HEK293 (cell line): ENCODE results near the gene SLC8A1.

Experiments used
- CTCF ChIA-PET: fragments of 350-600 bp; formaldehyde crosslinking; extraction: SDS; loops from one replicate; lab custom pipeline; 2021; ENCODE audit warnings: antibody characterized with exemption; lab: Yijun Ruan, JAX
- POLR2A ChIA-PET: fragments of 300-600 bp; formaldehyde crosslinking; extraction: SDS; loops from one replicate; lab custom pipeline; 2020; ENCODE audit warnings: antibody characterized with exemption, inconsistent platforms; lab: Yijun Ruan, JAX
- H3K27ac ChIP-seq: fragments of 200-500 bp; sonication (Bioruptor generic); 2 replicates; pipeline ENCODE4 v1.5.1; 2014; ENCODE audit warnings: low read depth, low read length, control low read depth, inconsistent platforms; ENCODE audit errors: extremely low read depth
- H3K36me3 ChIP-seq, 2 experiments: fragments of 200-500 bp in 1 of 2; sonication (Bioruptor generic) in 1 of 2; 1 replicate in 1 of 2; 2 replicates in 1 of 2; pipeline ENCODE4 v1.5.1; 2014 to 2017; ENCODE audit warnings: inconsistent platforms in 2 of 2, low read length in 2 of 2; ENCODE audit not compliant: control insufficient read depth in 2 of 2, insufficient read depth in 1 of 2
- H3K4me1 ChIP-seq: fragments of 200-500 bp; sonication (Bioruptor generic); 2 replicates; pipeline ENCODE4 v1.5.1; 2014; ENCODE audit warnings: mild to moderate bottlenecking, low read length, inconsistent platforms; ENCODE audit not compliant: control insufficient read depth, insufficient read depth
- H3K4me3 ChIP-seq: 2 replicates; pipeline ENCODE4 v1.5.1; 2011; ENCODE audit warnings: low read depth, mild to moderate bottlenecking, control low read depth, low read length, moderate library complexity
- H3K9me3 ChIP-seq: fragments of 200-500 bp; sonication (Bioruptor generic); 2 replicates; pipeline ENCODE4 v1.5.1; 2014; ENCODE audit warnings: low read depth, low read length, inconsistent platforms; ENCODE audit not compliant: control insufficient read depth, insufficient read depth
- BCL6B ChIP-seq: fragments of 450-650 bp; formaldehyde crosslinking; IDR thresholded peaks from 2 replicates; pipeline ENCODE4 v1.5.1; 2017; ENCODE audit warnings: missing biosample characterization, missing genetic modification characterization
- IKZF3 ChIP-seq: fragments of 450-650 bp; IDR thresholded peaks from 2 replicates; pipeline ENCODE4 v1.5.0; 2018; ENCODE audit warnings: missing biosample characterization, mild to moderate bottlenecking, missing genetic modification characterization, moderate library complexity
- MYNN ChIP-seq: fragments of 450-650 bp; formaldehyde crosslinking; IDR thresholded peaks from 2 replicates; pipeline ENCODE4 v1.5.1; 2016; ENCODE audit warnings: missing biosample characterization, missing genetic modification characterization, borderline replicate concordance
- PRDM2 ChIP-seq: fragments of 450-650 bp; formaldehyde crosslinking; IDR thresholded peaks from 2 replicates; pipeline ENCODE4 v1.5.1; 2016; ENCODE audit warnings: missing biosample characterization, missing genetic modification characterization, borderline replicate concordance
- PRDM4 ChIP-seq: fragments of 450-650 bp; formaldehyde crosslinking; IDR thresholded peaks from 2 replicates; pipeline ENCODE4 v1.5.1; 2017; ENCODE audit warnings: missing biosample characterization, missing genetic modification characterization
- REST ChIP-seq: fragments of 450-650 bp; formaldehyde crosslinking; IDR thresholded peaks from 2 replicates; pipeline ENCODE4 v1.5.1; 2016; ENCODE audit warnings: missing biosample characterization, missing genetic modification characterization
- ZEB2 ChIP-seq: fragments of 450-650 bp; formaldehyde crosslinking; IDR thresholded peaks from 2 replicates; pipeline ENCODE4 v1.5.1; 2016; ENCODE audit warnings: missing biosample characterization, missing genetic modification characterization
- ZFP69B ChIP-seq: fragments of 450-650 bp; formaldehyde crosslinking; IDR thresholded peaks from 2 replicates; pipeline ENCODE4 v1.5.1; 2016; ENCODE audit warnings: missing biosample characterization, missing genetic modification characterization
- ZIC2 ChIP-seq: fragments of 450-650 bp; formaldehyde crosslinking; IDR thresholded peaks from 2 replicates; pipeline ENCODE4 v1.5.1; 2016; ENCODE audit warnings: missing biosample characterization, missing genetic modification characterization
- ZNF146 ChIP-seq: fragments of 450-650 bp; formaldehyde crosslinking; IDR thresholded peaks from 2 replicates; pipeline ENCODE4 v1.5.1; 2016; ENCODE audit warnings: missing biosample characterization, missing genetic modification characterization
- ZNF169 ChIP-seq: fragments of 450-650 bp; formaldehyde crosslinking; IDR thresholded peaks from 2 replicates; pipeline ENCODE4 v1.5.1; 2016; ENCODE audit warnings: missing biosample characterization, missing genetic modification characterization
- ZNF175 ChIP-seq: fragments of 450-650 bp; formaldehyde crosslinking; IDR thresholded peaks from 2 replicates; pipeline ENCODE4 v1.5.1; 2016; ENCODE audit warnings: missing biosample characterization, missing genetic modification characterization
- ZNF2 ChIP-seq: fragments of 450-650 bp; formaldehyde crosslinking; IDR thresholded peaks from 2 replicates; pipeline ENCODE4 v1.5.1; 2016; ENCODE audit warnings: missing biosample characterization, missing genetic modification characterization
- ZNF341 ChIP-seq: fragments of 450-650 bp; formaldehyde crosslinking; IDR thresholded peaks from 2 replicates; pipeline ENCODE4; 2016; ENCODE audit warnings: low read depth, missing biosample characterization, missing genetic modification characterization
- ZNF473 ChIP-seq: fragments of 450-650 bp; formaldehyde crosslinking; IDR thresholded peaks from 2 replicates; pipeline ENCODE4 v1.5.1; 2017; ENCODE audit warnings: missing biosample characterization, missing genetic modification characterization
- ZSCAN30 ChIP-seq: fragments of 450-650 bp; IDR thresholded peaks from 2 replicates; pipeline ENCODE4 v1.5.1; 2018; ENCODE audit warnings: missing biosample characterization, mild to moderate bottlenecking, missing genetic modification characterization, moderate library complexity

SLC8A1 gene

GRCh38 chr2:40353231-40353630 is 98.7 kb downstream of the SLC8A1 start:
- no peak for TF ChIP-seq ZNF175 (tag by site-specific recombination)
- no peak for TF ChIP-seq ZSCAN30
- TF ChIP-seq ZNF341 (tag by site-specific recombination), result no peak
- no peak for TF ChIP-seq ZNF473 (tag by site-specific recombination)
- TF ChIP-seq REST (tag by site-specific recombination), result no peak
- no peak for TF ChIP-seq BCL6B (tag by site-specific recombination)
- TF ChIP-seq ZEB2 (tag by site-specific recombination), result no peak
- no peak for TF ChIP-seq IKZF3 (tag by site-specific recombination)
- Histone ChIP-seq H3K9me3 (no peaks in the 10 kb centered on the region), H3K27ac (no peak overlapping the region), H3K4me1 (no peaks in the 10 kb centered on the region), H3K4me3 (no peak overlapping the region), H3K36me3 (no peaks in the 10 kb centered on the region)
- ChIA-PET POLR2A (no interaction called here), CTCF (no interaction called here)

GRCh38 chr2:40352703-40353099 is 99.2 kb downstream of the SLC8A1 start:
- no peaks in the 10 kb centered on the region for H3K36me3 ChIP-seq
- no peak for TF ChIP-seq MYNN (tag by site-specific recombination)
- TF ChIP-seq ZNF2 (tag by site-specific recombination), result no peak
- TF ChIP-seq ZFP69B (tag by site-specific recombination), result no peak
- TF ChIP-seq PRDM2 (tag by site-specific recombination), result no peak
- TF ChIP-seq ZIC2 (tag by site-specific recombination), result no peak
- TF ChIP-seq ZNF169 (tag by site-specific recombination), result no peak
- TF ChIP-seq ZNF146, result no peak
- no peak for TF ChIP-seq PRDM4
- no peaks in the 10 kb centered on the region for H3K4me1 ChIP-seq
- CTCF ChIA-PET, result no interaction called here
- POLR2A ChIA-PET, result no interaction called here
- H3K9me3 ChIP-seq, result no peaks in the 10 kb centered on the region
- no peak overlapping the region for H3K4me3 ChIP-seq
- no peak overlapping the region for H3K27ac ChIP-seq
